HG02938 (cell line): ENCODE results near the gene CMTM5.
"Not testable (repeated sequence)": the region's sequence is repeated elsewhere in the genome, so short reads cannot be mapped to it uniquely, and the experiment has no call there.

Experiments used
- ATAC-seq: cut with Tn5 transposase; IDR thresholded peaks from one replicate; pipeline ENCODE4 v1.9.1; 2021; ENCODE audit warnings: mild to moderate bottlenecking, moderate library complexity; ENCODE audit not compliant: unreplicated experiment

The CMTM5 gene

DNA sequence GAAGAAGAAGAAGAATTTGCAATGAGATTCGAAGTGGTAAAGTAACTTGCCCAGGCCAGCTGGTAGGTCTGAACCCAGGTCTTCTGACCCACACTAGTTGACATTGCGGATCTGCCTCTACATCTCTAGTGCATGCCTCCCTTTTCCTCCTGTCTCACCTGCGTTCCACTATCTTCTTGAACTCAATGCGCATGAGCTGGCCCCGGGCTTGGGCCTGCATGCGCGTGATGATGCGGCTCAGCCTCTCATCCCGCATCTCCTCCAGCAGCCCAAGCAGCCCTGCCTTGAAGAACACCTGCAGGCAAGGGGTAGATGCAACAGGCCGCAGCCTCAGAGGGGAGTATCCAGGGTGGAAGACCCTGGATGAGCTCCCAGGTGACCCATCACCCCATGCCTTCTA is 19.3 kb downstream of the CMTM5 start:
- ATAC-seq, result no peak

- no peak for ATAC-seq
Measured at GRCh38 chr14:23396781-23397407, 20.0 kb downstream of the CMTM5 start.

DNA sequence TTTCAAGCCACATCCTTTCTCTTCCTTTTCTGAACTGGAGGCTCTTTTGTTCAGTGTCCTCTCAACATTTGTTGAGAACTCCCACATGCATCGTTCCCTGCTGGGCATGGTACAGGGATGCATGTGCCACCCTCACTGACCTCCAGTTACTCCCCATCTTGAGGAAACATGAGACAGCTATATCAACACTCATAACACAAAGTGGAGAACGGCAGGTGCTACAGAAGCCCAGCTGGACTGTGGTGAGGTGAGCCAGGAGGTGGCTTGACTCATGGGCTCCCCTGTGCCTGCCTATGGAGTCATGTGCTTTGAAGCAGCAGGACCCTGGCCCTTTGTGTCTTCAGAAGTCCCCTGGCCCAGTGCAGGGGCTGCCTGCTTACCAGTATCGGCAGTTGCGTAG is 21.5 kb downstream of the CMTM5 start:
- no peak for ATAC-seq

DNA sequence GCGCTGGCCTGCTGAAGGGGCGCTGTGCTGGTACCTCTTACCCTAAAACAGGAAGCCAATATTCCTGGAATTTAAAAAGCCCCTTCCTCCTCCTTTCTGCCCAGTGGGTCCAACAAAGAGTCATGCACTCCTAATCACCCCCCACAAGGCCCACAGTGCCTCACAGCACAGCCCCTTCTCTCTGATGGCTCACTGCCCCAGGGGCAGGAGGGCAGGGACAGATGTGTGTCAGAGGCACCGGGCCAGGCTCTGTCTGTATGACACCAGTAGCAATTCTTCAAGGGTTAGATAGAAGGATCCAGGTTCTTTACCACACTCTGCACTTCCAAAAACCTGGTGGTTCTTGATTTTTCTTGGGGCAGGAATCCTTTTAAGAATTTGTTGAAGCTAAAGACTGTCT is 22.3 kb downstream of the CMTM5 start:
- no peak for ATAC-seq

DNA sequence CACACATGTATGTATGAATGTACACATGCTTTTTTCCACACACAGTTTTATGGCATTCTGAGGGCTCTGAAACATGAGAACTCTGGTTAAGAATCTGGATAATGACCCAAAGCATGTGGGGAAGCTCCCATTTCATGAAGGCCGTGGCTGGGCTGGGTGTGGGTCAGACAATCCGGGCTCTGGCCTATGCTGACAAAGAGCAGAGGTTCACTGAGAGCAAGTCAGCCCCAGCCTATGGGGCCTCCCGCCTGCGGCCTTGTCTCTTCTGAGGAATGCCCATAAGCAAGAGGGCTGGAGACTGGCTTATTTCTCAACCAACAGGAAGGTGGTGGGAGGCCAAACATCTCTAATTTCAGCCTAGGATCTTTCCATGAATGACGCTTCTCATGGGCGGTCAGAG is 22.7 kb downstream of the CMTM5 start:
- ATAC-seq, result no peak

- not testable (repeated sequence) for ATAC-seq
Measured at GRCh38 chr14:23400496-23401149, 23.8 kb downstream of the CMTM5 start.

- ATAC-seq, result no peak
Measured at GRCh38 chr14:23401291-23401690, 24.4 kb downstream of the CMTM5 start.

DNA sequence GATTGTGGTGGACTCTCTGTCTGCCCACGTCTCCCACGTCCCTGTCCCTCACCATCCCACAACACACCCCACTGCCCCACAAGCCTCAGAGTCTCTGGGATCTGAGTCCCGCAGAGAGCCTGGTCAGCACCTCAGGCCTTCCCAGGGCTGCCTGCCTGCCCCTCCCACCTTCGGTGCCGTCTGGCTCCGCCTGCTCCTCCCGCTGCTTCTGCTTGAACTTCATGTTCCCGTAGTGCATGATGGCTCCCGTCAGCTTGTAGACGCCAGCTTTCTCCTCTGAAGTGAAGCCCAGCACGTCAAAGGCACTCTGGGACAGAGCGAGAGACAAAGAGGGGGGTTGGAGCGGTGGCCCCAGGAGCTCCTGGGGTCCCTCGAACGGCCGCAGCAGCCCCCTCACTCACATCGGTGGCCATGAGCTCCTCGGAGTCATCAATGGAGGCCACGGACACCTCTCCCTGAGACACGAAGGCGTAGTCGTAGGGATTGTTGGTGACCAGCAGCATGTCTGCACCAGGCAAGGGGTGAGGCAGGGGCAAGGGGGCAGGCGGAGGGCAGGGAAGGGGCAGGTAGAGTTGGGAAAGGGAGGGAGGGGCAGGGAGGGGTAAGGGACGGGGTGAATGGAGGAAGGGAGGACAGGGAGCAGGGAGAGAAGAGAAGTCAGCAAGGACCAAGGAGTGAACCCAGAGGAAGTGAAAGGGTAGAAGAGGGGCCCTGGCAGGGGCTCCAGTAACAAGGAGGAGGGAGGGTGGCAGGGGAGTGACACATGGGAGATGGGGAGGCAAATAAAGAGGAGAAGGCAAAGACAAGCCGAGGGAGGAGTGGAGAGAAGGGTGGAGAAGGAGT is 25.7 kb downstream of the CMTM5 start:
- ATAC-seq, result no peak

- ATAC-seq, result no peak
Measured at GRCh38 chr14:23403139-23403438, 26.2 kb downstream of the CMTM5 start.

- no peak for ATAC-seq
Measured at GRCh38 chr14:23403908-23404307, 27.1 kb downstream of the CMTM5 start.

GRCh38 chr14:23404331-23404900 is 27.6 kb downstream of the CMTM5 start:
- no peak for ATAC-seq

DNA sequence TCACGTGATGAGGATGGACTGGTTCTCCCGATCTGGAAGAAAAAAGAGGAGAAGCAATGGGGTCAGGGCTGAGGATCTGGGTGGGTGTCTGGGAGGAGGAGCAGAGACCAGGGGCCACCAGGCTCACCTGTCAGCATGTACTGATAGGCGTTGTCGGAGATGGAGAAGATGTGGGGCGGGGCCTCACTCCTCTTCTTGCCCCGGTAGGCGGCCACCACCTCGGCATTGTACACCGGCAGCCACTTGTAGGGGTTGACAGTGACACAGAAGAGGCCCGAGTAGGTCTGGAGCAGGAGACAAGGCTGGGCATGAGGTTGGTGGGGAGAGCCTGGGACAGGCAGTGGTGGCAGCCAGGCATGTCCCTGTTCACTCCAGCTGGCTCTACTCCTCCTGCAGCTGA is 28.2 kb downstream of the CMTM5 start:
- ATAC-seq, result no peak

DNA sequence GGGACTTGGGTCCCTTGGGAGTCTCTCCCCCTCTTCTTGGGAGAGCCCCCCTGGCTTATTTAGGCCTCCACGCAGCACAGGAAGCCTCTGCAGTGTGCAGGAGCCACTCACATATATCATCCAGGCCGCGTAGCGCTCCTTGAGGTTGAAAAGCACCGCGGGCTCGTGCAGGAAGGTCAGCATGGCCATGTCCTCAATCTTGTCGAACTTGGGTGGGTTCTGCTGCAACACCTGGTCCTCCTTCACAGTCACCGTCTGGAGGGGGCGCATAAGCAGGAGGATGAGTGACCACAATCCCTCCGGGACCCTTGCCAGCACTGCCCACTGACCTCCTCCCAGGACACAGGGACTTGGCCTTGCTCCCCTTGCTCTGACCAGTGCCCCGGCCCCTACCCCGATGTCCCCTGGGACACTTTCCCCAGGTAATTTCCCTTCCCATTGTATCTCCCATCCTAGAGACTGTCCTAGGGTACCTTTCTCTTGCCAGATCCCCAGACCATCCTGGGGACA is 28.7 kb downstream of the CMTM5 start:
- no peak for ATAC-seq

DNA sequence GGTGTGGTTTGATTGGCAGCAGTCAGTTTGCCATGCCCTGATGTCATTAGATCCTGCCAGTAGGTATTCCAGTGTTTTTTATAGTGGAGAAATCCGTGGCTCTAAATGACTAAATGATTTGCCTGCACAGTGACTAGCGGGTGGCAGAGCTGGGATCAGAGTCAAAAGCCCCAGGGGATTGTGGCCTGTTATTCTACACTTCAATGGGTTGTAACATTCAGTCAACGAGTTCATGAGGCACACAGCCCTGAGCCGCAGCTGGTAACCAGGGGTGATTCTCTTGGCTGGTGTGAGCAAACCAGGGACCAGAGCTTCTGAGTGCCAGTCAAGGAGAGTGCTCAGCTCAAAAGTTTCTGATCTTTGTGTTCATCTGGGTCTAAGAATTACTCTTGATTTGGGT is 29.4 kb downstream of the CMTM5 start:
- ATAC-seq, result no peak

DNA sequence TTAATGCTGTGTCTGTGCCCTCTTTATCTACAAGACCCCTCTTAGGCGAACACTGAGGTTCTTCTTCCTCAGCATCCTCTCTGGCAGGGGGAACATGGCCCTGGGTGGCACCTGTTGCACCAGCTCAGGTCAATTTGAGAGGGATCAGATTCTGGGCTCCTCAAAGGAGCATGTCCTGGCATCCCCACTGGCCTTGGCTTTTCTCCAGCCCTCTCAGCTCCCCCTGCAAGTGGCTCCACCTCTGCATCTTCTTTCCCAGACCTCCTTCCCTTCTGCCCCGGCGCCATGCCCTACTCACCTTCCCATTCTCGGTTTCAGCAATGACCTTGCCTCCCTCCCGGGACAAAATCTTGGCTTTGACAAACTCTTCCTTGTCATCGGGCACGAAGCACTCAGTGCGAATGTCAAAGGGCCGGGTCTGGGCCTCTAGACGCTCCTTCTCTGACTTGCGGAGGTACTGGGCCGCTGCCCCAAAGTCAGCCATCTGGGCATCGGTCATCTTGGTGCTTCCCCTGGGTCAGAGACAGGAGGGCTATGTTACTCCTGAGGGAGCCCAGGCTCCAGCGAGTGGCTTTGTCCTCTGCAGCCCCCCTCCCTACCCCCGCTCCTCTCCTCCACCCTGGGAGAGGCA is 30.0 kb downstream of the CMTM5 start:
- no peak for ATAC-seq

- no peak for ATAC-seq
Measured at GRCh38 chr14:23407516-23408306, 30.9 kb downstream of the CMTM5 start, which contains the start of gene MYH6. Gene MYH6 (minus strand): TSS chr14:23408273. CDS start chr14:23407223, 1,050 bp downstream.

DNA sequence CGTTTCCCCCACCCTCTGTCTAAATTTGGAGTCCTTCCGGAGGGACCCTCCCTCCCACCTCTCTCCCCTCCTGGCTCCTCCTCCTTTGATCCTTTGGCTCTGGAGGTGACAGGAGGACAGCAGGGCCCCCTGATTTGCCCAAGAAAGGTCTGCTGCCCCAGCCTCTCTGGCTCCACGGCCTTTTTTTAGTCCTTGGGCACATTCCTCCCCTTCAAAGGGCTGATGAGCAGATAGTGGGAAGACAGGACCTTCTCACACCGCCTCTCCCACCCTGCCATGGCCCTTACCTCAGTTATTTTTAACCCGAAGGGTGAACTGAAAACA is 31.4 kb downstream of the CMTM5 start:
- ATAC-seq, result no peak

DNA sequence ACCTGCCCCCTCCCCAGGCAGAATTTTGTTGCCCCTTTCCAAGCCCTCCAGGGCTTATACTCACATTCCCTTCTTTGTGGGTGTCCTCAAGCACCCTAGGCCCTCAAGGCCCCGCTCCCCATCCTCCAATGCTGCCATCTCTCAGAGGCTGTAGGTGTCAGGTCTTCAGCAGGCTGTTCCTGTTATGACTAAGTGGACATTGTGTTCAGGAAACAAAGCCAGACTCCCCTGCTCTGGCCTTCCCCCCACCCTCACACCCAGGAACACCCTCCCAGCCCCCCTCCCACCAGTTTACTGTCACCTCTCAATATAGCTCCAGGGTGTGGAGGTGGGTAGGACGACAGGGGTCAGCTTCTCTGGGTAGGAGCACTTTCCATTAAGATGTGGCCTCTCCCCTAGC is 32.6 kb downstream of the CMTM5 start:
- ATAC-seq, result no peak

DNA sequence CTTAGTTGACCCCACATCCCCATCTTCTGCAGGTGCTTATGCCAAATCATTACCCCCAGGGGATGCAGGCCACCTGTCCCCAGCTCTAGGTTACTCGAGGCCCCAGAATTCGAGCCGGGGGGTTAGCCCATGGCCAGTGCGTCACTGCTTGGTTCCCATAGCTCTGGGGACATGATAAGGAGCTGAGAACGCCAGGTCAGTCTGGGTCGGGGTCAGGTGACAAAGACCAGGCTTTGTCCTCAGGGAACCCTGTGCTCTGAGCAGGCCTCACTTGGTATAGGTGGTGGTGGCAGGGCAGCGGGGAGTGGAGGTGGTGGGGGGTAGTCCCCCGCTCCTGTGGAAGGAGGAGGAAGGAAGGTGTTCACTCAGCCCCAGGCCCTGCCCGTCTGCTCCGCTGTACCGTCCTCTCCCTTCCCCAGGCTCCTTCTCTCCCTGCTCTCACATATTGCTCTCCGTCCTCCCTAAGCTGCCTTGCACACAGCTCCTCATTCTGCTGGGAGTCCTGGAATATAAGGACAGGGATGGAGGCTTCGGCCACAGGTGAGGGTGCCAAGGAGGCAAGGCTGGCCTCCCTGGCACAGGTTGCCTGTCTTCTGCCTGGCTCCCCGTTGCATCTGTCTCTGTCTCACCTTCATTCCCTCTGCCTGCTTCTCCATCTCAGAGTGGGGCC is 33.3 kb downstream of the CMTM5 start:
- ATAC-seq, result no peak
